HG03066 (cell line): ENCODE data around the gene RIOK1.
"Not testable (repeated sequence)": the region's sequence is repeated elsewhere in the genome, so short reads cannot be mapped to it uniquely, and the experiment has no call there.

Experiments
- ATAC-seq: cut with Tn5 transposase; IDR thresholded peaks from one replicate; pipeline ENCODE4 v1.9.1; 2021; ENCODE audit warnings: low read depth; ENCODE audit not compliant: unreplicated experiment

The RIOK1 gene

GRCh38 chr6:7438011-7438410 is 48.4 kb downstream of the RIOK1 start:
- ATAC-seq: no peak

- no peak for ATAC-seq
Measured at GRCh38 chr6:7439228-7439627, 49.6 kb downstream of the RIOK1 start.

GRCh38 chr6:7440476-7440875 is 50.9 kb downstream of the RIOK1 start:
- ATAC-seq: no peak

DNA sequence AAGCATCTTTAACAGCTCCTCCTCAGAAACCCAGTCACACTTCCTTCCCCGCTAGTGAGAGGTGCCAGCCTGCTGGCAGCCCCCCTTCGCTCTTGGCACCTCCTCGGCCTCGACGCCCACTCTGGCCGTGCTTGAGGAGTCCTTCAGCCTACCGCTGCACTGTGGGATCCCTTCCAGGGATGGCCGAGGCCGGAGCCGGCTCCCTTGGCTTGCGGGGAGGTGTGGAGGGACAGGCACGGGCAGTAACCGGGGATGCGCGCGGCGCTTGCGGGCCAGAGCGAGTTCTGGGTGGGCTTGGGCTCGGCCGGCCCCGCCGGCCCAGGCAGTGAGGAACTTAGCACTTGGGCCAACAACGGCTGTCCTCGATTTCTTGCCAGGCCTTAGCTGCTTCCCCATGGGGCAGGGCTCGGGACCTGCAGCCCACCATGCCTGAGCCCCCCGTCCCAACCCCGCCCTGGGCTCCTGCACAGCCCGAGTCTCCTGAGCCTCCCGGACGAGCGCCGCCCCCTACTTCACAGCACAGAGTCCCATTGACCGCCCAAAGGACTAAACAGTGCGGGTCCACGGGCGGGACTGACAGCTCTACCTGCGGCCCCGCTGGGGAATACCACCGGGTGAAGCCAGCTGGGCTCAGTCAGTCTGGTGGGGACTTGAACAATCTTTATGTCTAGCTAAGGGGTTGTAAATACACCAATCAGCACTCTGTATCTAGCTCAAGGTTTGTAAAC is 51.6 kb downstream of the RIOK1 start:
- ATAC-seq: no peak

GRCh38 chr6:7442467-7442866 is 52.9 kb downstream of the RIOK1 start:
- ATAC-seq: no peak

GRCh38 chr6:7445101-7445500 is 55.5 kb downstream of the RIOK1 start:
- no peak for ATAC-seq

DNA sequence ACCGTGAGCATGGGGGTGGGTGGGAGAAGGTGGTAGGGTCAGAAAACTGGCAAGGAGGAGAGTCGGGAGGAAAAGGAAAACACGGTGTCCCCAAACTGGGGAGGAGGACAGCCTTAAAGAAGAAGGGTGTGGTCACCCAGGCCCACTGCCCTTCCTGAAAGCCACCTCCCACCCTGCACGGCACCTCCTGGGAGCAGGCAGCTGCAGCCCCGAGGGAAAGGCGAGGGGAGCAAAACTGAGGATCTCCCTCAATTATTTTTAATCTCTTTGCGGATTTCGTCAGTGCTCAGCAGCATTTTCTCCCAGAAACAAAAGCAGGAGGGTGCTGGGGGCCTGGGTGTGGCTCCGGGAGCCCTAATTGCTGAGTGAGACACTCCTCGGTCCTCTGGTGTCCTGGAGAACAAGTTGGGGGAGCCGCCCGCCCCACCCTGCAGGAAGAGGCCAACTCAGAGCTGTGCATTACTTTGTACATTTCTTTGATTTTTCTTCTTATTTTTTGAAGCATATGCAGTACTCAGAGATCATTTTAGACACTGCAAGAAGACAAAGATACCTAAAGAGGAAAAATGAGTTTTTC is 56.4 kb downstream of the RIOK1 start:
- no peak for ATAC-seq

GRCh38 chr6:7446619-7447325 is 57.2 kb downstream of the RIOK1 start:
- no peak for ATAC-seq

DNA sequence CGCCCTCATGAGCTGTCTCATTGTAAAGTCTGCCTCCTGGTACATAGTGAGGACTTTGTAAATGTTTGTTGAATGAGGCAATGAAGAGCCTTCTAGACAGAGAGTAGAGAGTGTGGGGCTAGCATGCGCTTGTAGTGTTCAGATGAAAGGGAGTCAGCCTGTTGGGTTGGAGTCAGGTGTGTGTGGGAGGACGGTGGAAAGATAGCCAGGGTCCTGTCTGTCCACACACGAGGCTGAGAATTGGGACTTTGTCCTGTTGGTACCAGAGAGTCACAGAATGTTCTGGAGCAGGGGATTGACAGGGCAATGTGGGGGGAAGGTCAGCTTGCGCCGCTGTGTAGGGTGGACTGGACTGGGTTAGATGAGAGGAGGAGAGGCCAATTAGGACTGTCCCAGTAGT is 58.6 kb downstream of the RIOK1 start:
- ATAC-seq: no peak

GRCh38 chr6:7449018-7449417 is 59.4 kb downstream of the RIOK1 start:
- ATAC-seq: no peak

DNA sequence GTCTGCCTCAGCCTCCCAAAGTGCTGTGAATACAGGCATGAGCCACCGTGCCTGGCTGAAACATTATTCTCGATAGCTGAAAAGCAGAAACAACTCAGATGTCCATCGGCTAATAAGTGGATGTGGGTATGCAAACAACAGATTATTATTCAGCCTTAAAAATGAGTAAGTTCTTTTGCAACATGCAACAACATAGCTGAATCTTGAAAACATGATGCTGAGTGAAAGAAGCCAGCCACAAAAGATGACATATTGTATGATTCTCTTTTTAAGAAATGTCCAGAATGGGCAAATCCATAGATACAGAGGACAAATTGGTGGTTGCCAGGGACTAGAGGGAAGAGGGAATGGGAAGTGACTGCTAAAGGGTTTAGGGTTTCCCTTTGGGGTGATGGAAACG is 61.7 kb downstream of the RIOK1 start:
- ATAC-seq: no peak

- no peak for ATAC-seq
Measured at GRCh38 chr6:7452898-7453297, 63.3 kb downstream of the RIOK1 start.

DNA sequence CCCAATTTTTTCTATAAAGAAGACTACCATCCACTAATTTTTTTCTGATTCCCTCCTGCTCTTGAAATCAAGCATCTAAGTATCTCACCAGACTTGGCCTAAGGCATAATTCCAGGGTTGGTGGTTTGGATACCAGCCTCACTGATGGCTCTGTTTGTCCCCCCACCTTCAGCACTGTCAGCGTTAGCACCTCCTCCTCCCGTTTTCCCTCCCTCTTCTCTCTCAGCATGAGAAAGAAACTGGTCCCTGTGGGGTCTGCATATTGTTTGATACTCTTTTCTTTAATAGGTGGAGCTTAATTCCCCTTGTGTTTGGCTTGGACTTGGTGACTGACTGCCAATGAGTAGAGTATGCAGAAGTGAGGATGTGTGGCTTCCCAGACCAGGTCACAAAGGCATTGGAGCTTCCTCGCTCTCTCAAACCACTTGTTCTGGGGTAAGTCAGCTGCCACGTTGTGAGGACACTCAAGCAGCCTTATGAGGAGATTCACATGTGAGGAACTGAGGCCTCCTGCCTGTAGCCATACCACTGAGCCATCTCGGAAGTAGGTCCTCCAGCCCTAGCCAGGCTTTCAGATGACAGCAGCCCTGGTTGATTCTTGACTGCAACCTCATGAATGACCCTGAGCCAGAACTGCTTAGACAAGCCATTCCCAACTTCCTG is 65.2 kb downstream of the RIOK1 start:
- ATAC-seq: no peak

- not testable (repeated sequence) for ATAC-seq
Measured at GRCh38 chr6:7456302-7456701, 66.7 kb downstream of the RIOK1 start.

DNA sequence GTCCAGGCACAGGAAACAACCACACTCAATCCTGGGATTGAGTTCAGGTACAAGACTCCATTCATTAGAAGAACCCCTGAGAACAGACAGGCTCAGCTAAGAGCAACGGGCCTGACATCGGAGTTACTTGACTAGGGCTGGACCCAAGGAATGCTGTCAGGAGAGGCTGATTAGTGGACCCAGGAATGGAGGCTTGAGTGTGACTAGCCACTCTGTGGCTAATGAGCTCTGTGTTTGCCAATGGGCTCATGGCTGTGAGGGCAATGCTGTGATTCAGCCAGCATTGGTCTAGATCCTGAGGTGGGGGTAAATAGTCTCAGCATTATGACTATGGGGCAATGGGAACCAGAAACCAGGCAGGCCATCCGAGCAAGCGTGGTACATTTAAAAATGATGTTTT is 71.8 kb downstream of the RIOK1 start:
- ATAC-seq: no peak

GRCh38 chr6:7463785-7464184 is 74.2 kb downstream of the RIOK1 start:
- ATAC-seq: no peak

- no peak for ATAC-seq
Measured at GRCh38 chr6:7467007-7467897, 77.6 kb downstream of the RIOK1 start.
